Effector CD4-positive, alpha-beta T cell (primary cell): ENCODE data around the gene TSR3.

ENCODE experiments used
- DNase-seq: peaks from one replicate; pipeline ENCODE4 v3.0.0-alpha.2; 2020

The TSR3 gene

DNA sequence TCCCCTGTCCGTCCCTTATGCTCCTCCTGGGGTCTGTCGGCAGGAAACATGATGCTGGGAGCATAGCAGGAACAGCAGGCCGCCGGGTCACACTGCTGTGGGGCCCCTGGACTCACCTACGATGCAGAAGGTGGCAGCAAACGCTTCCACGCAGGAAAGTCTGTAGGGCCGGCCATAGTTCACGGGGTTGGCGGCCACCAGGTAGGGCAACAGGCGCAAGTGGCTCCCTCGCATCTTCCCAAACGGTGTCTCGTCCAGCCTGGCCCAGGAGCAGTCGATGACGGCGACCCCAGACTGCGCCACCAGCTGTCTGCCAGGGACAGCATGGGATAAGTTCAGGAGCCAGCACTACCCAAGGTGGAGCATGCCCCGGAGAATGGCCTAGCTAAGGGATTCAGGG, 987 bp downstream of the TSR3 start:
- DNase-seq = no peak

- DNase-seq = no peak
These were observed 1.7 kb downstream of the TSR3 start for GRCh38 chr16:1349951-1350350.

DNA sequence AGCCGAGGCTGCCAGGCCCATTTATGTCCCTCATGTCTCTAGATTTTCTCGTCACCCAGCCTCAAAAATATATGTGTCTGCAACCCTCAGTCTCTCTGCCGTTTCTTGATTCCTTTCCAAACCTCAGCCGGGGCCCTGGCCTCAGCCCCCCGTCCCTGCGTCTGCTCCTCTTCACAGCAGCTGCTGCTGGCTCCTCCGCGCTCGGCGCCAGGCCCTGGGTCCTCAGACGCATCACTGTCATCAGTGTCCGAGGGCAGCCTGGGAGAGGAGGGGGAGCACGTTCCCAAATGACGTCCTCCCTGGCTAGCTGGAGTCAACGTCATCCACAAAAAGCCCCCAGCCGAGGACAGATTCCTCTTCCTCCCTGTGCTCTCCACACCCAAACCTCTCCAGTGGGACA, 2.3 kb downstream of the TSR3 start:
- no peak for DNase-seq

GRCh38 chr16:1348926-1349325, 2.8 kb downstream of the TSR3 start:
- DNase-seq = no peak

GRCh38 chr16:1348441-1348840, 3.2 kb downstream of the TSR3 start:
- DNase-seq = no peak

GRCh38 chr16:1347962-1348361, 3.7 kb downstream of the TSR3 start:
- no peak for DNase-seq

GRCh38 chr16:1347286-1347855, 4.3 kb downstream of the TSR3 start:
- no peak for DNase-seq

DNA sequence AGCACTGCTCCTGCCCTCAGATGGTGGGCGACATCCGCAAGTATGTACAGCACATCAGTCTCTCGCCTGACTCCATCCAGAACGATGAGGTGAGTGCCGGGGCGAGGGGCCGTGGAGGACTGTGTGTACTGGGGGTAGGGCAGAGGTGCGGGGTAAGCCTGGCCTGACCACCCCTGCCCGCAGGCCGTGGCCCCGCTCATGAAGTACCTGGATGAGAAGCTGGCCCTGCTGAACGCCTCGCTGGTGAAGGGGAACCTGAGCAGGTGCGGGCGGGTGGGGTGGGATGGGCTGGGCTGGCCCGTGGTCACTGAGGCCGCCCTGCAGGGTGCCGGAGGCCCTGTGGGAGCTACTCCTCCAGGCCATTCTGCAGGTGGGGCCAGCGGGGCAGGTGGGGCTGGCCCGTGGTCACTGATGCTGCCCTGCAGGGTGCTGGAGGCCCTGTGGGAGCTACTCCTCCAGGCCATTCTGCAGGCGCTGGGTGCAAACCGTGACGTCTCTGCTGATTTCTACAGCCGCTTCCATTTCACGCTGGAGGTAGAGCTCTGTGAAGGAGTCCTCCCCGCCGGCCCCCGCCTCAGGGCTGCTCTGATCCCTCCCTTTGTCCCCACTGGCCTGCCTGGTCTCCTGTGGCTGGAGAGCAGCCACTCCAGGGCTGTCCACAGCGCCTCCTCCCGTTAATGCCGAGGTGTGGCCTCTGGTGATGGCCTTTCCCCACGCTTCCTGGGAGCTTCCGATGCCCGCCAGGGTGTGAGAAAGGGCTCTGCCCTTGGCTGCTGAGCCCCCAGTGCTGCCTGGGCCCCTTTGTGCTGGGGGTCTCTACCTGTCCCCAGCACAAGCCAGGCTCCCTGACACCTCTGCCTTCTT, 5.0 kb downstream of the TSR3 start:
- DNase-seq = no peak

- no peak for DNase-seq
These were observed 5.8 kb downstream of the TSR3 start for GRCh38 chr16:1345651-1346421.

DNA sequence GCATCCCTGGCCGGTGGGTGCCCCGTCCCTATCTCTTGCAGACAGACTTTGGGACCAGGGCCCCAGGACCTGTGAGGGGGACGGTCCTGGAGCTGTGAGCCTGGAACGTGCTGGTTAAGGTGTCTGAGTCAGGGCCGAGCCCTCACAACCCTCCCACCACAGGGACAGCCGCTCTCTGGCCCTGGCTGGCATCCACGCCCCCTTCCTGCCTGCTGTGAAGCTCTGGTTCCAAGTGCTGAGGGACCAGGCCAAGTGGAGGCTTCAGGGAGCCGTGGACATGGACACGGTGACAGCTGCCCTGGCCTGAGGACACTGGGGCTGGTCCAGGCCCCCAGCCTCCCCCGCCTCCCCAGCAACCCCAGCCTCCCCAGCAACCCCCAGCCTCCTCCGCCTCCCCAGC, 6.6 kb downstream of the TSR3 start:
- no peak for DNase-seq

DNA sequence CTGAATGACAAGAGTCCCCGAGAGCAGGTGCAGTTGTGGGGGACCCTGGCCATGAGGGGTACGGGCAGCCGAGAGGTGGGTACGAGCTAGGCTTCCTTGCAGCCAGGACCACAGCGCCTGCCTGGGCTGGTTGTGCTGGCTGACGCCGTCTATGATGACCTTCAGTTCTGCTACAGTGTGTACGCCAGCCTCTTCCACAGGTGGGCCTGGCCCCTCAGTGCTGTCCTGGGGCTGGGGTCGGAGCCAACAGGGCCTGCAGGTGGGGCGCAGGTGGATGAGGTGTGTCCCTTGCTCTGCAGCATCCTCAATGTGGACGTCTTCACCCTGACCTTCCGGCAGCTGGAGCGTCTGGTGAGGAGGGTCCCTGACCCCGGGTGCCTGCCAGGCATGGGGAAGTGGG, 7.2 kb downstream of the TSR3 start:
- DNase-seq = no peak

- no peak for DNase-seq
These were observed 8.0 kb downstream of the TSR3 start for GRCh38 chr16:1343428-1344242.

DNA sequence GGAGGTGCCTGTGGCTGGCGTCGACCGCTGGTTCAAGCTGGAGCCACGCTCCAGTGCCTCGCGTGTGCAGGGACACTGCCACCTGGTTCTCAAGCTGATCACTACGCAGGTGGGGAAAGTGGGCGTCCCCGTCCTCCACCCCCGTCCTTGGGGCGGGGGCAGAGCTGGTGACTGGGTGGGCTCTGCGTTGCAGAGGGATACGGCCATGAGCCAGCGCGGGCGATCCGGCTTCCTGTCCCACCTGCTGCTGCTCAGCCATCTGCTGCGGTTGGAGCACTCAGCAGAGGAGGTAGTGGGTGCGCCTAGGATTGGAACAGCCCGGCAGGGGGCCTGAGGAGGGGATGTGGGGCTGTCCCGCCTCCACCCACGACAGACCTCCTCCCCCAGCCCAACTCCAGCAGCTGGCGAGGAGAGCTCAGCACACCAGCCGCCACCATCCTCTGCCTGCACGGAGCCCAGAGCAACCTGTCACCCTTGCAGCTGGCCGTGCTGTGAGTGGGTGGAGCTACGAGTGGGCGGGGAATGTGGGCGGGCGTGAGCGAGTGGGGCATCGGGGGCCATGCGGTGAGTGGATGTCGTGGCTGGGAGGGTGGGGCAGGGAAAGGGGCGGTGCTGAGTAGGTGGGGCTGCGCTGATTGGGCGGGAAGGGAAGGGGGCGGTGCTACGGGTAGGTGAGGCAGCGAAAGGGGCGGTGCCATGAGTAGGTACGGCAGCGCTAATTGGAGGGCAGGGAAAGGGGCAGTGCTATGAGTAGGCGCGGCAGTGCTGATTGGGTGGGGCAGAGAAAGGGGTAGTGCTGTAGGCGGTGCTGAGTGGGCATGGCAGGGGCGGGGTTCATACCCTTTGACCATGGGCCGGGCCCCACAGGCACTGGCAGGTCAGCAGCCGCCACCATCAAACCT, 8.9 kb downstream of the TSR3 start:
- peak; percentile 92 for DNase-seq

GRCh38 chr16:1341495-1342420, 9.9 kb downstream of the TSR3 start:
- DNase-seq = no peak

- DNase-seq = no peak
These were observed 10.8 kb downstream of the TSR3 start for GRCh38 chr16:1340730-1341494.

GRCh38 chr16:1338855-1339675, 12.6 kb downstream of the TSR3 start:
- DNase-seq = no peak

GRCh38 chr16:1338119-1338730, 13.5 kb downstream of the TSR3 start:
- DNase-seq = no peak

DNA sequence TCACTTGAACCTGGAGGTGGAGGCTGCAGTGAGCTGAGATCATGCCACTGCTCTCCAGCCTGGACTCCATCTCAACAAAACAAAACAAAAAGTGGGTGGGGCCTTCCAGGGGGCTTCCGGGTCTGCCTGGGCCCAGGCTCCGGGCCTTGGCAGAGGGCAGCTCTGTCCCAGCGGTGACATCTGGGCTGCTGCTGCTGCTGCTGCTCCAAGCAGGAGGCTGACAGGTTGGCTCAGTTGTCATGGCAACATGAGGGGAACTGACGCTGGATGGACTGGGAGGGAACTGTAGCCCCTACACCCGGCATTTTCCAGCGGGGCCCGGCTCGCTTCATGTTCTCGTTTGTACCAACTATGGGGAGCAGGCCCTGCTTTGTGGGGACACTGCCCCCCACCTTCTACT, 14.2 kb downstream of the TSR3 start:
- DNase-seq = no peak

GRCh38 chr16:1336619-1337018, 15.1 kb downstream of the TSR3 start:
- DNase-seq = no peak
